ENCODE measurements around the gene YBEY.
"Not testable (repeated sequence)": the region's sequence is repeated elsewhere in the genome, so short reads cannot be mapped to it uniquely, and the experiment has no call there.

The YBEY gene, protein sequence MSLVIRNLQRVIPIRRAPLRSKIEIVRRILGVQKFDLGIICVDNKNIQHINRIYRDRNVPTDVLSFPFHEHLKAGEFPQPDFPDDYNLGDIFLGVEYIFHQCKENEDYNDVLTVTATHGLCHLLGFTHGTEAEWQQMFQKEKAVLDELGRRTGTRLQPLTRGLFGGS

GRCh38 chr21:46285761-46286647, at the start of gene YBEY:
Gene YBEY (plus strand): TSS chr21:46286342. CDS start chr21:46286914, 572 bp downstream.
- DNase-seq = peak; percentile 77 to 86

DNA sequence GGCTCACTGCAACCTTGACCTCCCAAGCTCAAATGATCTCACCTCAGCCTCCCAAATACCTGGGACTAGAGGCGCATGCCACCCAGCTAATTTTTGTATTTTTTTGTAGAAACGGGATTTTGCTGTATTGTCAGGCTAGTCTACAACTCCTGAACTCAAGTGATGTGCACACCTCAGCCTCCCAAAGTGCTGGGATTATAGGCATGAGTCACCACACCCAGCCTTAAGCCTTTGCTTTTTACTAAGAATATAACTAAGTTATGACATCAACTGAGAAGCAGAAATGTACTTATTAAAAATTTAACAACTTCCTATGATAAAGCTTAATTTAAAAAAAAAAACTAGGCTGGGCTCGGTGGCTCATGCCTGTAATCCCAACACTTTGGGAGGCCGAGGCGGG, 48.7 kb upstream of the YBEY start:
- DNase-seq = no peak

DNA sequence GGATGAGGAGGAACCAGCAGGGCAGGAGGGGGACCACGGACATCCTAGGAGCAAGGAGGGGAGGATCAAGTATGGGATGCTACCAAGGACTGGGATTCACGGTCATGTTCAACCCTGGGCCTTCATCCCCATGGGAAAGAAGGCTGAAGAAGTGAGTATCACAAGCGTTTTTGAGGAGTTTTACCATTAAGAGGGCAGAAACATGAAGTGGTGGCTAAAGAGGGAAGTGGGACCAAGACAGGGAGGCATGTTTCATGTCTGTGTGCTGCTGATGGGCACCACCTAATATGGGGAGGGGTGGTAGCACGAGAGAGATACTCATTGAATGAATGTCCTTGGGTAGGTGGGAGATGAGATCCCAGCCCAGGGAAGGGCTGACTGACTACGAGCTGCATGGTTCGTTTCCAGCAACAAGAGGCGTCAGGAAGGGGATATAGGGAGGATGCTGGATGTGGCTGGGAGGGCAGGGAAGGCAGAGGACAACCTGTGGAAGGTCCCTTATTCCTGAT, 46.3 kb upstream of the YBEY start:
- no peak for DNase-seq

GRCh38 chr21:46241577-46241976, 44.6 kb upstream of the YBEY start:
- not testable (repeated sequence) for DNase-seq

- DNase-seq = no peak
These were observed 42.8 kb upstream of the YBEY start for GRCh38 chr21:46243325-46243724.

GRCh38 chr21:46243960-46244361, 42.2 kb upstream of the YBEY start:
- DNase-seq = no peak

DNA sequence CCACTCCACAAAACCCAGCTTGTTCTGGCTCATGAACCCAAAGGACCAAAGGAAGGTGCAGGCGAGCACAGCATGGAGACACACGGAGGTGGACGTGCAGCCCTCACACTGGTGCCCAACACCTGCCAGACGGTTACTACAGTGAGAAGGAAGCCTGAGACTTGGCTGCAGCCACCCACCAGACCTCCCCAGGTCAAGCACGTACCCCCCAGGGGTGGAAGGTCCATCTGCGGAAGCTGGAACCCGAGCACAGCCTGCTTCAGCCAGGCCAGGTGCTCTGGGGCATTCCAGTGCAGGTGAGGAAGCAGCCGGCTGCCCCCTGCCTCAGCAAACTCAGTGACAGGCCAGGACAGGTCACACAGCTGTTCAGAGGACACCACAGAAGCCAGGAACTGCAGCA, 41.5 kb upstream of the YBEY start:
- DNase-seq = no peak

DNA sequence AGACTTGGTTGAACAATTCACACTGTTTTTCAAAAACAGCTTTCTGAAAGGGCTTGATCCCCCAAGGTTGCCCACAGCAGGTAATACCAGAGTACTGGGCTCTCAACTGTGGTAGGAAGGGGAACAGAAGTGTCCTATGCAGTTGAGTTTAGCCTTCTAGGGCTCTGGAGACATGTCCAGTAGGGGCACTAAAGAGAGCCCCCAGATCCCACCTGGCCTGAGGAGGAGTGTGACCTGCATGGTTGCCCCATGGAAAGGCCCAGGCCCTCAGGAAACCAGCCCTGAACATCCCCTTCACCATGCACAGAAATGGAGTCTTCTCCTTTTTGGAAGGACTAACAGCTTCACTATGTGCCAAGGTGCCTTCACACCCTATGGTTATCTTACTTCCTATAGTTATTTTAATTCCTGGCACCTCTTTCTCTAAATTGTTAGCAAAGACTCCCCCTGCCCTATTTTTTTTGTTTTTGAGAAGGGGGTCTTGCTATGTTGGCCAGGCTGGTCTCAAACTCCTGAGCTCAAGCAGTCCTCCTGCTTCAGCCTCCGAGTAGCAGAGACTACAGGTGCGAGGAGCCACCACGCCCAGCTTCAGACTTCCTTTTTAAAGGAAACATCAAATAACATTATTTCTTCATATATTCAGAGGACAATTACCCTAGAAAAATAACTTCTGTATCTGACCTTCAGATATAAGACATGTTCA, 40.8 kb upstream of the YBEY start:
- no peak for DNase-seq

GRCh38 chr21:46246345-46246744, 39.8 kb upstream of the YBEY start:
- no peak for DNase-seq

- DNase-seq = no peak
These were observed 38.3 kb upstream of the YBEY start for GRCh38 chr21:46247699-46248421.

GRCh38 chr21:46248422-46248782, 37.7 kb upstream of the YBEY start:
- DNase-seq = no peak

DNA sequence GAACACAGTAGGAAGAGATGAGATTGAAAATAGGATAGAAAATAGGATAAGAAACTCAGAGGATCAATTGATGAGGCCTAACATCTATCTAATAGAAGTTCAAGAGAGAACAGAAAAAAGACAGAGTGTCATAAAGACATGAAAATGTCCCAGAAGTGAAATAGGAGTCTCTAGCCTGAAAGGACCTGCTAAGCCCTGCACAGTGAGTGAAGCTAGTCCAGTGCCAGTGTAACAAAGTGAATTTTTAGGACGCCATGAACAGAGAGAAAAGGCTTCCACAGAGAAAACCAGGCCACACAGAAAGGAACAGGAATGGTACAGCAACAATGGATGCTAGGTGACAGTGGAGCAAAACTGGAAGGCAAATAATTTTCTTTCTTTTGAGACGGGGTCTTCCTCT, 37.3 kb upstream of the YBEY start:
- no peak for DNase-seq

GRCh38 chr21:46250146-46250725, 35.9 kb upstream of the YBEY start:
- no peak for DNase-seq

DNA sequence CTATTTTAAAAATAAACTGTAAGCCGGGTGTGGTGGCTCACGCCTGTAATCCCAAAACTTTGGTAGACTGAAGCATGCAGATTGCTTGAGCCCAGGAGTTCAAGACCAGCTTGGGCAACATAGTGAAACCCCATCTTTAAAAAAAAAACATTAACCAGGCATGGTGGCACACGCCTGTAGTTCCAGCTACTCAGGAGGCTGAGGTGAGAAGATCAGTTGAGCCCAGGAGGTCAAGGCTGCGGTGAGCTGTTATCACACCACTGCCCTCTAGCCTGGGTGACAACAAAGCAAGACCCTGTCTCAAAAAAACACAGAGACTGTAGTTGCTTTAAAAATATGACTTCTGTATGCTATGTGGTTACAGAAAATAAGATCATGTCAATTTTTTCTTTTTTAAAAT, 33.3 kb upstream of the YBEY start:
- no peak for DNase-seq

DNA sequence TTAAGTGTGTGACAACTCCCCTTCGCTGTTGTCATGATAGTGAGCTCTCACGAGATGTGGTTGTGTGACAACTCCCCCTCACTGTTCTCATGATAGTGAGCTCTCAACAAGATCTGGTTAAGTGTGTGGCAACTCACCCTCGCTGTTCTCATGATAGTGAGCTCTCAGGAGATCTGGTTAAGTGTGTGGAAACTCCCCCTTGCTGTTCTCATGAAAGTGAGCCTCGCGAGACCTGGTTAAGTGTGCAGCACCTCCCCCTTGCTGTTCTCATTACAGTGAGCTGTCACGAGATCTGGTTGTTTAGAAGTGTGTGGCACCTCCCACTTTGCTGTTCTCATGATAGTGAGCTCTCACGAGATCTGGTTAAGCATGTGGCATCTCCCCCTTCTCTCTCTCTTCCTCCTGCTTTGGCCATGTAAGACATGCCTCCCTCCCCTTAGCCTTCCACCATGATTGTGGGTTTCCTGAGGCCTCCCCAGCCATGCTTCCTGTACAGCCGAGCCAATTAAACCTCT, 32.5 kb upstream of the YBEY start:
- peak; percentile 24 to 40 for DNase-seq

GRCh38 chr21:46254208-46254975, 31.8 kb upstream of the YBEY start:
- no peak for DNase-seq

DNA sequence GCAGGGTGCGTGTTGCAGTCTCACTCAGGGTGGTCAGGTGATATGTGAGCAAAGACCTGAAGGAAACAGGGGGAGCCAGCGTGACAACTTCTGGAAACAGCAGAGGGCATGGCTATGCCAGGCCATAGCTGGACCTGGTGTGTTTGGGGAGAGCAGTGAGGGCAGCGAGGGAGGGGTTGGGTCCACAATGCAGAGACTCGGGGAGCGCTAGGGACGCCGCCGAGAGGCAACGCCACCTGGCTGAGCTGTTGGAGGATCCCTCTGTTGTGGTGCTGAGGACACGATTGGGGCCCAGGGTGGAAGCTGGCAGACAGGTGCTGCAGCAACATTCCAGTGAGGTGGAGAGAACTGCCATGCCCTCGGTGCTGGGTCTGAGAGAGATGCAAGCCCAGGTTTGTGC, 31.0 kb upstream of the YBEY start:
- DNase-seq = no peak

- DNase-seq = no peak
These were observed 30.3 kb upstream of the YBEY start for GRCh38 chr21:46255758-46256337.

- no peak for DNase-seq
These were observed 29.6 kb upstream of the YBEY start for GRCh38 chr21:46256501-46256994.

GRCh38 chr21:46264046-46264689, 22.0 kb upstream of the YBEY start:
- DNase-seq = no peak

All from stimulated activated CD4-positive, alpha-beta T cell treated with anti-CD3 and anti-CD28 coated beads, Interleukin-4, amount 100 ng/mL, for 4 hours (primary cell).